AG09309 (cell line): ENCODE measurements around the gene ASNSD1.

ENCODE experiments used
- DNase-seq: peaks from one replicate; pipeline ENCODE4 v3.0.0-alpha.2; 2010; ENCODE audit warnings: low read depth
- H3K4me3 ChIP-seq: 2 replicates; pipeline ENCODE4 v1.5.1; 2011; ENCODE audit warnings: mild to moderate bottlenecking, low read depth, low read length, moderate library complexity; ENCODE audit not compliant: control insufficient read depth
- TF ChIP-seq, protein P1 (sequence below): IDR thresholded peaks from 2 replicates; pipeline ENCODE4 v1.5.1; 2011; ENCODE audit warnings: mild to moderate bottlenecking, low read depth, low read length, inconsistent platforms; ENCODE audit not compliant: insufficient read depth, control insufficient read depth; ENCODE audit errors: missing control alignments

Gene ASNSD1

DNA sequence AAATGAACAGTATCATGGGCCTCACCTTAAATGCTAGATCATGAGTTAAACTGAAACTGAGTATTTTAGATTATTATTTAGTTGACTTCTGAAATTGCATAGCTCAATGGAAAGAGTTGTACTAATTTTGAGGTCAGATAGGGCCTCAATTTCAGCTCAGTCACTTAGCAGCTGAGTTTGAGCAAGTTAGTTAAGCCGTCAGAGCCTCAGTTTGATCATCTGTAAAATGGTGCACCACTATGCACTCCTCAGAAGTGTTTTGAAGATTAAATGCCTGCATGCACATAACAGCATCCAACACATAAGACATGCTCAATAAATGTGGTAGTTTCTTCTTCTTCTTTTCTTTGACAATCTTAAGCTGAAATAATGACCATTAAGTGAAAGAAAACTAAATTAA lies 38.2 kb upstream of the ASNSD1 start:
- H3K4me3 ChIP-seq: no peak overlapping the region
- no peak for DNase-seq
- TF ChIP-seq, protein P1, sequence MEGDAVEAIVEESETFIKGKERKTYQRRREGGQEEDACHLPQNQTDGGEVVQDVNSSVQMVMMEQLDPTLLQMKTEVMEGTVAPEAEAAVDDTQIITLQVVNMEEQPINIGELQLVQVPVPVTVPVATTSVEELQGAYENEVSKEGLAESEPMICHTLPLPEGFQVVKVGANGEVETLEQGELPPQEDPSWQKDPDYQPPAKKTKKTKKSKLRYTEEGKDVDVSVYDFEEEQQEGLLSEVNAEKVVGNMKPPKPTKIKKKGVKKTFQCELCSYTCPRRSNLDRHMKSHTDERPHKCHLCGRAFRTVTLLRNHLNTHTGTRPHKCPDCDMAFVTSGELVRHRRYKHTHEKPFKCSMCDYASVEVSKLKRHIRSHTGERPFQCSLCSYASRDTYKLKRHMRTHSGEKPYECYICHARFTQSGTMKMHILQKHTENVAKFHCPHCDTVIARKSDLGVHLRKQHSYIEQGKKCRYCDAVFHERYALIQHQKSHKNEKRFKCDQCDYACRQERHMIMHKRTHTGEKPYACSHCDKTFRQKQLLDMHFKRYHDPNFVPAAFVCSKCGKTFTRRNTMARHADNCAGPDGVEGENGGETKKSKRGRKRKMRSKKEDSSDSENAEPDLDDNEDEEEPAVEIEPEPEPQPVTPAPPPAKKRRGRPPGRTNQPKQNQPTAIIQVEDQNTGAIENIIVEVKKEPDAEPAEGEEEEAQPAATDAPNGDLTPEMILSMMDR: no peak

DNA sequence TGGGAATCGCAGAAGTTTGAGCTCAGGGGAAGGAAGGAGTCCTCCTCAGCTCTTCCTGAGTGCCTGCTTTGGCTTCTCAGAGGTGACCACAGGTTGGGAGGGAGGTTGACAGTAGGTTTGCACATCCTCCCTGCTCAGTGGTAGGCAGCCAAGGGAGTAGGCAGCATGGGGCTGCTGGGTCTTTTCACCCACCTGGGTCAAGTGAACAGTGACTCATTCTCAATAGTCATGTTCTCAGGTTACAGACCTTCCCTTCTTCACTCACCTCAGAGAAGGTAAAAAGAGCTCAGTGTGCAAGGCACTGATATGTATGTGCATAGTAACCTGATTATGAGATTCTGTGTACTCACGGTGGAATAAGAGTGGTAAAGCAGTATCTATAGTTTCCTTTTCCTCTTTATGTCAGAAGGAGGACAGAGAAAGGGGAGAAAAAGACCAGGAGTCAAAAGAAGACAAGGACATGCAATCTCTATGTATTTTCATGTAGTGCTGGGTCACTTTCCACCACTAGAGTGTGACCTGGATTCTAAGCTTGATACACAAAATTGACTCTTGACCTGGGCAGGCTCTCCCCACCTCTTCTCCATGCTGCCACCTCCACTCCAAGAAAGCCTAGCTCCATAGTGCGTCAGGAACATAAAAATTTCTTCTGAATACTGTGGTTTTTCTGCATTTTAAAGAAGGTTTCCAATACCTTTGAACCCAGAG lies 36.5 kb upstream of the ASNSD1 start:
- TF ChIP-seq, protein P1: no peak
- no peak for DNase-seq
- no peak overlapping the region for H3K4me3 ChIP-seq

DNA sequence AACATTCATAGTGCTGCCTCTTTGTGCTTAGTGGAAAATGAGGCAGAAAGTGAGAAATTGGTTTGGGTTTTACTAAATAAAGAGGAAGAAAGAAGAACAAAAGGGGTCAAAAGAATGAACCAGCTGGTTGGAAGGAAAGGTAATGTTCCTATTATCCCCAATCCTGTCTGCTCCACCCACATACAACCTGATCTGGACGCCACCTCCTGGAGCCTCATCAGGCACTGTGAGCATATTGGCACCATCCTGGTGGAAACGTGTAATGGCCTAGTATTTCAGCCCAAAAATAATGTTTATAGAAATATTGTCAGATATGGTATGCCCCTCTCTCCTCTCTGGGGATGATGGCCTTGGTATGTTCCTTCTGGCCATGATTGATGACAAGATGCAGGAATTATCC lies 35.6 kb upstream of the ASNSD1 start:
- TF ChIP-seq, protein P1: no peak
- DNase-seq: no peak
- H3K4me3 ChIP-seq: no peak overlapping the region

DNA sequence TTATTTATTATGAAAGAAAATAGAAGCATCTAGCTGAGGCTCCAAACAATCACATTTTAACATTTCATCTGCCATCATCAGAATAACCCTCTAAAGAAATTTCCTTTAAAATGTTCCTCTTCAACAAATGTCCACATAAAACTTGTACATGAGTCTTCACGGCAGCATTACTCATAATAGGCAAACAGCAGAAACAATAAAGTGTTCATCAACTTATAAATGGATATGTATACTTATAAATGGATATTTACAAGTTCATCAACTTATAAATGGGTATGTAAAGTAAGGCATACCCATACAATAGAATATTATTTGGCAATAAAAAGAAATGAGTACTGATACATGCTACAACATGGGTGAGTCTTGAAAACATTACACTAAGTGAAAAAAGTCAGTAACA lies 33.5 kb upstream of the ASNSD1 start:
- no peak overlapping the region for H3K4me3 ChIP-seq
- TF ChIP-seq, protein P1: no peak
- no peak for DNase-seq

DNA sequence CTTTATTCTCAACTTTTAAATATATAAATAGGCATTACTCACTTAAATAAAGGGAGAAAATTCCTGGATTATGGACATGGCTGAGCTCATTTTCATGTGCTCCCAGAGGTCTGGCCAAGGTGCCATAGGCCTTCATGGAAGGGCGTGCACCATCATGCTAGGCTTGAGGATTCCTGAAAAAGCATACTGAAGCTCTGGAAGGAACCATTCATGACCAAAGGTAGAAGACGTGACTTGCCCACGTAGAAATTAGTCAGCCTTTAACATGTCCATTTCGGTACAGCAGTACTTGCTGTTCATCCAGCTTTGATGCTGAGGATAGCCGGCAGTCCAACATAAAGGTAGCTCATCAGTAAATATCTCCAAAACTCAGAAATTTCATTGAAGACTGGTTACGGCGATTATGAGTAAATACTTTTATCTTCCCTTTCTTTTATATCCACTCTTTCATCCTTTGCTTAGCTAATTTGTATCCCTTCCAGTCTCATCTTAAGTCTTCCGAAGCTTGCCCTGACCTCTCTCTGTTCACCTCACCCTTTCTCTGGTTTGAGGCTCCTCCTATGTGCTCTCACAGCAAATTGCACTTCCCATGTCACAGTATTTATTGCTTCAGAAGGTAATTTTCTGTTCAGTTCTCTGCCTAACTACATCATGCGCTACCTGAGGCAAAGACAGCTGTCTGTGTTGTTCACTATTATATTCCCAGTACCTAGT lies 32.3 kb upstream of the ASNSD1 start:
- no peak overlapping the region for H3K4me3 ChIP-seq
- DNase-seq: no peak
- TF ChIP-seq, protein P1: no peak

DNA sequence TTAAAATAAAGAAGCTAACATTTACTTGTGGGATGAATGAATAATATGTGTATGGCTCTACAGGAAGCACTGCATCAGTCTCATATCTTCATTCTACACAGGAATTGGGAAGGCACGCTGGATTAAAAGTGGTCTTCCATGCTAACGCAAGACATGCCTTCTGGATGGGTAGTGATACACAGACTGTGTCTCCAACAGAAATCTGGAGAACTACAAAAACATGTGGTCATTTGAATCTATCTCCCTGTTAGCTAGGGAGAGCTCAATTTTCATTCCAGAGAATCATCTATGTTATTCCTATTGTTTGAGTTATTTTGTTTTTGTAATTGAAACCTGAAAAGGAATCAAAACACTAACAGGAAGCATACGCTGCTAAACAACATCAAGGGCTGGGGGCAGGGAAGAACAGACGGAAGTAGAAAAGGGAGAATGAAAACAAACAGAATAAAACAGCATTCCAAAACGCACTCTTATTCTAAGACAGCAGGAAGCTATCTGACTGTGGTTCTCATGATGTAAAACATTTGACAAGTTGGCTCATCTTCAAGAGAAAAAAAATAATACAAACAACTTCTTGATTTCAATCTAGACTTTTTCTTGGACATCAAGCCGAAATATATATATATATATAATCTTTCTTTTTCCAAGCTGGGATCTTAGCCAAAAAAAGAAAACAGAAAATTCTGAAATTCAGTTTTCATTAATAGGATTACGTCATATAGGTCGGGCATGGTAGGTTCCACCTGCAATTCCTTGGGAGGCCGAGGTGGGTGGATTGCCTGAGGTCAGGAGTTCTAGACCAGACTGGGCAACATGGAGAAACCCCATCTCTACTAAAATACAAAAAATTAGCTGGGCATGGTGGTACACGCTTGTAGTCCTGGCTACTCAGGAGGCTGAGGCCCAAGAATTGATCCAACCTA lies 31.5 kb upstream of the ASNSD1 start:
- TF ChIP-seq, protein P1: no peak
- DNase-seq: no peak
- no peak overlapping the region for H3K4me3 ChIP-seq
